Retinal pigment epithelial cell (primary cell): Measurements from ENCODE around the gene ZNF415.

ENCODE experiments used
- DNase-seq: peaks from one replicate; pipeline ENCODE4 v3.0.0-alpha.2; 2010; ENCODE audit warnings: low read depth
- H3K4me3 ChIP-seq: 2 replicates; pipeline ENCODE4 v1.5.1; 2011; ENCODE audit warnings: mild to moderate bottlenecking, low read length, control low read depth, moderate library complexity
- CTCF ChIP-seq: conservative IDR thresholded peaks from 2 replicates; pipeline ENCODE4 v1.5.1; 2011; ENCODE audit warnings: low read depth, low read length, control low read depth, inconsistent platforms

The ZNF415 gene

GRCh38 chr19:53158119-53158656 is 25.5 kb upstream of the ZNF415 start:
- H3K4me3 ChIP-seq = peak overlapping the region; percentile 72
- peak; percentile 2 for DNase-seq
- TF ChIP-seq CTCF = no peak

- TF ChIP-seq CTCF = no peak
- peak overlapping the region; percentile 72 for H3K4me3 ChIP-seq
- DNase-seq = no peak
Measured at GRCh38 chr19:53157626-53158025, 24.9 kb upstream of the ZNF415 start.

GRCh38 chr19:53156850-53157249 is 24.1 kb upstream of the ZNF415 start:
- no peak for TF ChIP-seq CTCF
- DNase-seq = no peak
- no peak overlapping the region for H3K4me3 ChIP-seq

- no peak for TF ChIP-seq CTCF
Measured at GRCh38 chr19:53147645-53148044, 14.9 kb upstream of the ZNF415 start.

GRCh38 chr19:53140351-53140750 is 7.6 kb upstream of the ZNF415 start:
- no peak overlapping the region for H3K4me3 ChIP-seq
- no peak for TF ChIP-seq CTCF
- no peak for DNase-seq

More at GRCh38 chr19:53147645-53148044, 14.9 kb upstream of the ZNF415 start:
- H3K4me3 ChIP-seq = no peak overlapping the region
- no peak for DNase-seq

GRCh38 chr19:53136432-53136831 is 3.7 kb upstream of the ZNF415 start:
- TF ChIP-seq CTCF = no peak
- no peak for DNase-seq
- H3K4me3 ChIP-seq = no peak overlapping the region

GRCh38 chr19:53131727-53132126 is 983 bp downstream of the ZNF415 start:
- TF ChIP-seq CTCF = no peak
- DNase-seq = no peak
- H3K4me3 ChIP-seq = peak overlapping the region; percentile 58
